GM20431 (cell line): ENCODE measurements around the gene ST7.

Experiments
- in situ Hi-C: fragments of 300-500 bp; cut with MseI, MboI; formaldehyde crosslinking; loops from one replicate; pipeline ENCODE4 v1.15.0; 2020; ENCODE audit warnings: low sequenced_read_pairs; ENCODE audit not compliant: unreplicated experiment

The ST7 gene

GRCh38 chr7:117047496-117047895, 94.2 kb downstream of the ST7 start:
- in situ Hi-C loops, result no loop called here

DNA sequence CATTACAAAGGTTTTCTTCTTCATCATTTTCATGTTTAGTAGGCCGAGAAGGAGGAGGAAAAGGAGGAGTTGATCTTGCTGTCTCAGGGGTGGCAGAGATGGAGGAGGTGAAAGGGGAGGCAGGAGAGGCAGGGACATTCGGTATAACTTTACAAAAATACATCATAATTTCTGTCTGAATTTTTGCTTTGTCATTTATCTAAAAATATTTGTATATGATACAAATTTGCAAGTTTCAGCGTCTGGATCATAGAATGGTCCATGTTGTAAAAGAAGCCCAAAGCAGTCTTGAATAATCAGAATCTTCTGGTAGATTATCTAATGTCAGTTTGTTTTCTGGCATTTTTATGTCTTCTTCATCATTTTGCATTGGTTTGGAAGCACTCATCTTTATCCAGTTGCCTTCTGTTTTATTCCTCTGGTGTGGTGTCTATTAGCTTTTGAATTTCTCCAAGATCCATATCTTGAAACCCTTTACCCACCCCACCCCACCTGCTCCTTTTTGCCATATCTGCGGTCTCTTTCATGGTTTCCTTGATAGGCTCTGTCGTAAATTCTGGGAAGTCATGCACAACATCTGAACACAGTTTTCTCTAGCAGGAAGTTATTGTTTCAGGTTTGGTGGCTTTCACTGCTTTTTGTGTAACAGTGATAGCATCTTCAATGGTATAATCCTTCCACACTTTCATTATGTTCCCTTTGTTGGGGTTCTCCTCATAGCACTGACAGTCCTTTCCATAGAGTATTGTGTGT, 95.0 kb downstream of the ST7 start:
- in situ Hi-C loops, result no loop called here

GRCh38 chr7:117048882-117049281, 95.6 kb downstream of the ST7 start:
- in situ Hi-C loops, result no loop called here

- in situ Hi-C loops, result no loop called here
Measured at GRCh38 chr7:117051808-117052207, 98.5 kb downstream of the ST7 start.

- in situ Hi-C loops, result no loop called here
Measured at GRCh38 chr7:117053432-117053831, 100.1 kb downstream of the ST7 start.

GRCh38 chr7:117061751-117062150, 108.5 kb downstream of the ST7 start:
- in situ Hi-C loops, result no loop called here

GRCh38 chr7:117062300-117062699, 109.0 kb downstream of the ST7 start:
- in situ Hi-C loops, result no loop called here

GRCh38 chr7:117064688-117065087, 111.4 kb downstream of the ST7 start:
- in situ Hi-C loops, result no loop called here

GRCh38 chr7:117065571-117066150, 112.4 kb downstream of the ST7 start:
- in situ Hi-C loops, result no loop called here

DNA sequence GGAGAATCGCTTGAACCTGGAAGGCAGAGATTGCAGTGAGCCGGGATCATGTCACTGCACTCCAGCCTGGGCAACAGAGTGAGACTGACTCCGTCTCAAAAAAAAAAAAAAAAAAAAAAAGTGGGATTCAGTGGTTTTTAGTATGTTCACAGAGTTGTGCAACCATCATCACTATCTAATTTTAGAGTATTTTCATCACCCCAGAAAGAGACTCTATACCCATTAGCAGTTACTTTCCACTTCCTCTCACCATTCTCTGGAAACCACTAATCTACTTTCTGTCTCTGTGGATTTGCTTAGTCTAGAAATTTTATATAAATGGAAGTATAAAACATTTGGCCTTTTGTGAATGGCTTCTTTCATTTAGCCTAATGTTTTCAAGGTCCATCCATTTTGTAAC, 113.4 kb downstream of the ST7 start:
- in situ Hi-C loops, result no loop called here

GRCh38 chr7:117067340-117067739, 114.0 kb downstream of the ST7 start:
- in situ Hi-C loops, result no loop called here

DNA sequence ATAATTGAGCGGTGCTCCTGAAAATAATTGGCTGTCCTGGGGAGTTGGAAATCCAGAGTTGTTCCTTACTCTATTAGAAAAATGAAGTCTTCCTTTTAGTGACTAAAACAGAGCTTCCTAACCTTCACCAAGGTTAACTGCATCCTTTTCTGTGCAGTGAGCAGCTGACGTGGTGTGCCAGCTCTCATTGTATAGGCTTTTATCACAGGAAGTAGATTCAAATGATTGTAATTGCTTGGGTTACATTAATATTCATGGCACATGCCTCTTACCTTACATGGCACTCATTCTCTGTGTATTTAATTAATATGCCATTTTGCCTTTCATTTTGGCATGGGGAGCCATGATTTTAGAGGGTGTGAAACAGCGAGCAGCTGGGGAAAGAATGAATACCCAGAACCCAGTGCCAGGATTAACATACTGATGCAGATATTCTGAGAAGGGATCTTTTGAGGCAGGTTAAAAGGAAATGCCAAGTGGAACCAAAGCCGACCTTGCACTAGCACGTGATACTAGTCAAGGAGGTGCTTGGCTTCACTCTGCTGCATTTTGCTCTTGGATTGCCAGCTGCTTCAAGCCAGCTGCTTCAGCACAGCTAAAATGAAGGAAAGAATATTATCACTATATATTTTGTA, 115.3 kb downstream of the ST7 start:
- in situ Hi-C loops, result no loop called here

DNA sequence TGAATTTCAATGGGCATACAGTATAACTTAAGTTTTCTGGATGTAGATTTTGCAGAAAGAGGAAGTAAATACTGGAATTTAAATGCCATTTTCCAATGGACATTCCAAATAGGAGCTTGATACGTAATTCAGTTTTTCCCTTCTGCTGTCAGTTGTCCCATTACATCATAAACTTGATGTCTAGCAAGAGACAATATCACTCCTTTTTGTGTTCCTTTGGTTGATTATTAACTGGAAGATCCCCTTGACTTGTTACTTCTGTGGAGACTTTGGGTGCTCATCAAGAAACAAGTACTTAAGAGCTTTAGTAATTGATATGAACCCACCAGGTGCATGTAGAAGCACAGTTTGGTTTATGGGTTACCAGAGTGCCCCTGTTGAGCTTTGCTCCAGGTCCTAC, 116.1 kb downstream of the ST7 start:
- in situ Hi-C loops, result no loop called here

DNA sequence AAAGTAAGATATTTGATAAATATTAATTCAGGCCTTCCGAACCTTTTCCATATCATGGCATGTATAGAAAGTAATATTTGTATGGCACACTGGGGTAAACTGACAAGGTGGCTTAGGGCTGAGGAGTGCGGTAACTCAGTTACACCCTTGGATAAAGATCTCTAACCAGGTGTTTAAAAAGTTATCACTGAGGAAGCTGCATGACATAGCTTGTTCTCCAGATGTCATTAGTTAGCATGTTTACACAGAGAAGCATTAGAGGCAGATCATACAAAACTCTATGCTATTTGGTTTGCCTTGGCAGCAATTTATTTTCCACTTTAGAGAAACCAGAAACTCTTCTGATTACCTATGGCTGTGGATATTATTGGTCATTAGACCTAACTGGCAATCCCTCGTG, 118.2 kb downstream of the ST7 start:
- in situ Hi-C loops, result no loop called here

- in situ Hi-C loops, result no loop called here
Measured at GRCh38 chr7:117072620-117073118, 119.4 kb downstream of the ST7 start.

DNA sequence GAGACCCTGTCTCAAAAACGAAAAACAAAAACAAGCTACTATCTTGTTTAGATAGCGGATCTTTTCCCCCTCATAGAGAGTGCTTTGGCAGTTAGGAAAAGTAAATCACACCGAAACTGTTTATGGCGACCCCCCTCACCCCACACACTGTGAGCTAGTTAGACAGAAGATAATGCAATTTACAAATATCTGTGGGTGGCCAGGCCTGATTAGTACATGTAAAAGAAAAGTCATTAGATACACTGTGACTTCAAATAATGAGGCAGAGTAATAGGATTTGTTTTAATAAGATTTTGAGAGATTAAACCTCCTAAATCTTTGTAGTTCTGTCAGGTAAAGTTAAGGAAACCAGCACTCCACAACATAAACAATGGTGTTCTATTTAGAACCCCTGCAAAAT, 121.1 kb downstream of the ST7 start:
- in situ Hi-C loops, result no loop called here

DNA sequence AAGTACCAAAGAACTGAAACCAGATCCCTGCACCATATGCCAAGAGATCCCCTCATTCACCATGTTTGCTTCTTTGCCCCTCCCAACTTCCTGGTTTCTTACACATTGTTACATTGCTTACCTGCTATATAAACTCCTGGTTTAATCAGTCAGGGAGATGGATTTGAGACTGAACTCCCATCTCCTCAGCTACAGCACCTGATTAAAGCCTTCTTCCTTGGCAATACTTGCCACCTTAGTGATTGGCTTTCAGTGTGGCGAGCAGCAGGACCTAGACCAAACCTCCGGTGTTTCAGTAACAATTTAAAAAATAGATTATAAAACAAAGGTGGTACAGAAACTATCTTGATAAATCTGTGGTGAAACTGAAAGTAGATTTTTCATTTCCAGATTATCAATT, 122.6 kb downstream of the ST7 start:
- in situ Hi-C loops, result no loop called here

GRCh38 chr7:117076426-117076943, 123.2 kb downstream of the ST7 start:
- in situ Hi-C loops, result no loop called here

- in situ Hi-C loops, result no loop called here
Measured at GRCh38 chr7:117077658-117078057, 124.4 kb downstream of the ST7 start.

DNA sequence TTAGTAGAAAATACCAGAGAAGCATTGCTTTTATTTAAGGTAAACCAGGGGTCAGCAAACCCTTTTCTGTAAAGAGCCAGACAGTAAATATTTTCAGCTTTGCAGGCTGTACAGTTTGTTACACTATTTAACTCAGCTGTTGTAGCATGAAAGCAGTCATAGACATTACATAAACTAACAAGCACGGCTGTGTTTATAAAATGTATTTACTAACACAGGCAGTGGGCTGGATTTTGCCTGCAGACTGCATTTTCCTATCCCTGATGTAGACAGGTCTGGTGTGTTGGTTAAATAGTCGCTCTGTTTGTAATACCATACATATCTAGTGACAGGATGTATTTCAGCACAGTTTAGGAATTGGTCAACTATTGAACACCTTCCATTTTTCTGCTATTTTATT, 129.3 kb downstream of the ST7 start:
- in situ Hi-C loops, result no loop called here

- in situ Hi-C loops, result no loop called here
Measured at GRCh38 chr7:117083648-117084047, 130.3 kb downstream of the ST7 start.
